IMR-90 (cell line): Measurements from ENCODE around the gene PLPP6. TPM values are rescaled to one million over a fixed set of nuclear protein-coding genes. Genes with fewer than 3 reads are reported as not detected.

ENCODE experiments used
- ATAC-seq: fragments of 200-7000 bp; cut with Tn5 transposase; 2 replicates; pipeline ENCODE4 v1.9.1; 2020; ENCODE audit warnings: low read depth, mild to moderate bottlenecking, moderate library complexity
- BruUV-seq: library from RNA; stranded (reverse); fragments of 400-500 nt; replicated peaks from 2 replicates; lab custom pipeline; 2021; lab: Mats Ljungman, UMichigan
- CTCF ChIA-PET: fragments of 300-600 bp; formaldehyde crosslinking; extraction: SDS; loops from one replicate; lab custom pipeline; 2021; ENCODE audit warnings: antibody characterized with exemption; lab: Yijun Ruan, JAX
- POLR2A ChIA-PET: fragments of 300-600 bp; sonication (Branson Sonifier 250); formaldehyde crosslinking; loops from one replicate; lab custom pipeline; 2022; ENCODE audit warnings: antibody characterized with exemption; ENCODE audit not compliant: unreplicated experiment; lab: Charles Lee
- DNase-seq: peaks from one replicate; pipeline ENCODE4 v3.0.0; 2013
- H2AFZ ChIP-seq: replicated peaks from 2 replicates; pipeline ENCODE3; 2013; ENCODE audit warnings: low read length, mild to moderate bottlenecking; ENCODE audit not compliant: poor library complexity
- H2AK5ac ChIP-seq: 2 replicates; pipeline ENCODE4 v1.6.1; 2013; ENCODE audit warnings: low read depth, low read length, inconsistent platforms
- H2AK9ac ChIP-seq: replicated peaks from 2 replicates; pipeline ENCODE3; 2013; ENCODE audit warnings: mild to moderate bottlenecking, low read depth, low read length, moderate library complexity; ENCODE audit not compliant: poor library complexity
- H2BK120ac ChIP-seq: 2 replicates; pipeline ENCODE4 v1.6.1; 2013; ENCODE audit warnings: low read depth, low read length, inconsistent platforms
- H2BK15ac ChIP-seq: 3 replicates; pipeline ENCODE4 v1.6.1; 2013; ENCODE audit warnings: low read depth, low read length, inconsistent platforms
- H2BK20ac ChIP-seq: 2 replicates; pipeline ENCODE4 v1.6.1; 2013; ENCODE audit warnings: low read depth, mild to moderate bottlenecking, inconsistent platforms, low read length, moderate library complexity
- H2BK5ac ChIP-seq: 2 replicates; pipeline ENCODE4 v1.6.1; 2013; ENCODE audit warnings: mild to moderate bottlenecking, low read depth, low read length, inconsistent platforms; ENCODE audit not compliant: poor library complexity, severe bottlenecking
- H3K14ac ChIP-seq: replicated peaks from 2 replicates; pipeline ENCODE4 v1.6.1; 2013; ENCODE audit warnings: low read depth, low read length, inconsistent platforms
- H3K18ac ChIP-seq: 2 replicates; pipeline ENCODE4 v1.6.1; 2013; ENCODE audit warnings: low read depth, low read length, control low read depth
- H3K23ac ChIP-seq: 2 replicates; pipeline ENCODE4 v1.6.1; 2013; ENCODE audit warnings: low read depth, low read length, inconsistent platforms
- H3K27ac ChIP-seq: 2 replicates; pipeline ENCODE4 v1.5.1; 2013; ENCODE audit warnings: mild to moderate bottlenecking, control low read depth, low read length; ENCODE audit not compliant: insufficient read depth
- H3K27me3 ChIP-seq: 2 replicates; pipeline ENCODE4 v1.6.1; 2013; ENCODE audit warnings: low read length; ENCODE audit not compliant: control insufficient read depth, insufficient read depth
- H3K36me3 ChIP-seq: 2 replicates; pipeline ENCODE4 v1.6.1; 2013; ENCODE audit warnings: low read length, mixed read lengths; ENCODE audit not compliant: control insufficient read depth, insufficient read depth
- H3K4ac ChIP-seq: 2 replicates; pipeline ENCODE4 v1.6.1; 2013; ENCODE audit warnings: low read depth, low read length, inconsistent platforms
- H3K4me1 ChIP-seq: 2 replicates; pipeline ENCODE4 v1.6.1; 2013; ENCODE audit warnings: low read length, mixed read lengths; ENCODE audit not compliant: control insufficient read depth, insufficient read depth
- H3K4me2 ChIP-seq: 2 replicates; pipeline ENCODE4 v1.6.1; 2013; ENCODE audit warnings: low read depth, mild to moderate bottlenecking, control low read depth, low read length, moderate library complexity
- H3K4me3 ChIP-seq: 2 replicates; pipeline ENCODE4 v1.5.1; 2013; ENCODE audit warnings: low read depth, mild to moderate bottlenecking, control low read depth, low read length, moderate library complexity; ENCODE audit not compliant: insufficient read depth
- H3K56ac ChIP-seq: 2 replicates; pipeline ENCODE4 v1.6.1; 2013; ENCODE audit warnings: low read length, inconsistent platforms; ENCODE audit not compliant: insufficient read depth; ENCODE audit errors: extremely low read depth
- H3K79me1 ChIP-seq, 2 experiments: 2 replicates each; pipeline ENCODE4 v1.6.1; 2013; ENCODE audit warnings: low read length in 2 of 2, inconsistent platforms in 1 of 2, low read depth in 1 of 2
- H3K9ac ChIP-seq: 2 replicates; pipeline ENCODE4 v1.6.1; 2013; ENCODE audit warnings: low read depth, low read length, control low read depth
- H3K9me1 ChIP-seq: 2 replicates; pipeline ENCODE4 v1.6.1; 2013; ENCODE audit warnings: low read length, inconsistent platforms; ENCODE audit not compliant: insufficient read depth
- H3K9me3 ChIP-seq: 2 replicates; pipeline ENCODE4 v1.6.1; 2013; ENCODE audit warnings: low read length; ENCODE audit not compliant: control insufficient read depth, insufficient read depth
- H4K20me1 ChIP-seq: 2 replicates; pipeline ENCODE4 v1.6.1; 2013; ENCODE audit warnings: low read length, inconsistent platforms; ENCODE audit not compliant: insufficient read depth
- H4K5ac ChIP-seq: 2 replicates; pipeline ENCODE4 v1.6.1; 2013; ENCODE audit warnings: mild to moderate bottlenecking, low read depth, low read length, control low read depth
- H4K8ac ChIP-seq, 2 experiments: 2 replicates each; pipeline ENCODE4 v1.6.1; 2013; ENCODE audit warnings: low read depth in 2 of 2, low read length in 2 of 2, control low read depth in 1 of 2, inconsistent platforms in 1 of 2
- H4K91ac ChIP-seq: 2 replicates; pipeline ENCODE4 v1.6.1; 2013; ENCODE audit warnings: low read depth, low read length, inconsistent platforms; ENCODE audit not compliant: insufficient read depth
- CEBPB ChIP-seq: IDR thresholded peaks from 2 replicates; pipeline ENCODE4 v1.6.1; 2012; ENCODE audit warnings: low read depth, low read length, improper control_type of control experiment
- CHD1 ChIP-seq: IDR thresholded peaks from 2 replicates; pipeline ENCODE4 v1.6.1; 2012; ENCODE audit warnings: low read depth, low read length, improper control_type of control experiment
- FOS ChIP-seq: fragments of 150-350 bp; IDR thresholded peaks from 2 replicates; pipeline ENCODE4 v1.6.1; 2016; ENCODE audit warnings: low read depth, low read length
- POLR2A ChIP-seq: IDR thresholded peaks from 2 replicates; pipeline ENCODE4 v1.6.1; 2012; ENCODE audit warnings: mild to moderate bottlenecking, low read depth, low read length
- RAD21 ChIP-seq: IDR thresholded peaks from 2 replicates; pipeline ENCODE4 v1.6.1; 2012; ENCODE audit warnings: low read length, improper control_type of control experiment
- SMC3 ChIP-seq: fragments of 150-350 bp; IDR thresholded peaks from 2 replicates; pipeline ENCODE4 v1.6.1; 2016; ENCODE audit warnings: low read depth, mild to moderate bottlenecking, antibody characterized with exemption, low read length, moderate library complexity
- WGBS, 2 experiments: methylation state at CpG; one replicate each; pipeline versions ENCODE4 v1.1.5 to v1.1.7; 2013; ENCODE audit warnings: missing lambda C conversion rate in 2 of 2; ENCODE audit not compliant: insufficient read length in 1 of 2; ENCODE audit errors: extremely low coverage in 2 of 2; 5-methylcytosine and 5-hydroxymethylcytosine counted together
- dilution Hi-C: fragments of 300-500 bp; cut with HindIII; formaldehyde crosslinking; loops from one replicate; pipeline ENCODE4 v1.14.3; 2018; ENCODE audit warnings: low sequenced_read_pairs; ENCODE audit not compliant: unreplicated experiment
- in situ Hi-C: fragments of 300-500 bp; cut with MboI; formaldehyde crosslinking; loops from 3 replicates; pipeline ENCODE4 v1.14.3; 2019; ENCODE audit warnings: low sequenced_read_pairs, inconsistent platforms, mixed read lengths
- intact Hi-C: fragments of 100-400 bp; cut with micrococcal nuclease; formaldehyde crosslinking; loops from 2 replicates; pipeline ENCODE4 v1.10.0; 2022
- polyA plus RNA-seq, 3 experiments: library from polyadenylated mRNA; depleted of rRNA; stranded (reverse); fragments of >200 nt; gene quantifications; 2 replicates each; pipeline ENCODE4 v1.2.3, GENCODE V29; 2012; ENCODE audit warnings: low replicate concordance in 1 of 3
- total RNA-seq: library from RNA; depleted of rRNA; stranded (reverse); fragments of >200 nt; gene quantifications from 2 replicates; pipeline ENCODE4 v1.2.3, GENCODE V29; 2012
- TF ChIP-seq, protein P1 (sequence below): fragments of 150-350 bp; IDR thresholded peaks from 2 replicates; pipeline ENCODE4 v1.6.1; 2016; ENCODE audit warnings: low read depth, mild to moderate bottlenecking, low read length, moderate library complexity, borderline replicate concordance

Gene PLPP6
- total and polyA plus RNA-seq, 2 of the 4 experiments (the other 2 are of a cell fraction), result 3.4 to 5.9 TPM

GRCh38 chr9:4684820-4685219, 22.7 kb downstream of the PLPP6 start:
- BruUV-seq, result no TSS peak
- H3K4me3 ChIP-seq, result no peak overlapping the region
- no peak overlapping the region for H3K4ac ChIP-seq
- H3K9me1 ChIP-seq, result peaks cover 7% of the 10 kb centered on the region
- H3K23ac ChIP-seq, result no peak overlapping the region
- intact Hi-C loops, result loop anchor here (5.0 kb wide), 1 partner anchor 42 kb away; no protein-coding TSS in a partner anchor
- no peak overlapping the region for H3K4me2 ChIP-seq
- H4K8ac ChIP-seq, result no peak overlapping the region
- no peak overlapping the region for H2BK15ac ChIP-seq
- H2BK20ac ChIP-seq, result no peak overlapping the region
- no peak overlapping the region for H2AK9ac ChIP-seq
- H2BK5ac ChIP-seq, result no peak overlapping the region
- TF ChIP-seq CEBPB, result no peak
- TF ChIP-seq SMC3, result no peak
- TF ChIP-seq POLR2A, result no peak
- TF ChIP-seq CHD1, result no peak
- TF ChIP-seq, protein P1, sequence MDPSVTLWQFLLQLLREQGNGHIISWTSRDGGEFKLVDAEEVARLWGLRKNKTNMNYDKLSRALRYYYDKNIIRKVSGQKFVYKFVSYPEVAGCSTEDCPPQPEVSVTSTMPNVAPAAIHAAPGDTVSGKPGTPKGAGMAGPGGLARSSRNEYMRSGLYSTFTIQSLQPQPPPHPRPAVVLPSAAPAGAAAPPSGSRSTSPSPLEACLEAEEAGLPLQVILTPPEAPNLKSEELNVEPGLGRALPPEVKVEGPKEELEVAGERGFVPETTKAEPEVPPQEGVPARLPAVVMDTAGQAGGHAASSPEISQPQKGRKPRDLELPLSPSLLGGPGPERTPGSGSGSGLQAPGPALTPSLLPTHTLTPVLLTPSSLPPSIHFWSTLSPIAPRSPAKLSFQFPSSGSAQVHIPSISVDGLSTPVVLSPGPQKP, result no peak
- no peak for TF ChIP-seq FOS
- no peak for TF ChIP-seq RAD21
- H4K5ac ChIP-seq, result no peak overlapping the region
- DNase-seq, result no peak
- dilution Hi-C loops, result no loop called here
- H3K18ac ChIP-seq, result no peak overlapping the region
- H3K9ac ChIP-seq, result no peak overlapping the region
- no peak for ATAC-seq
- no peaks in the 10 kb centered on the region for H3K9me3 ChIP-seq
- H2AK5ac ChIP-seq, result no peak overlapping the region
- no peaks in the 10 kb centered on the region for H3K27me3 ChIP-seq
- WGBS, 2 experiments, result 90% methylated on average over 2 of the region's 4 CpGs; no CpG with 5 or more reads in 1 of the 2 experiments
- peaks cover 15% of the 10 kb centered on the region for H3K36me3 ChIP-seq
- POLR2A ChIA-PET, result no interaction called here
- in situ Hi-C loops, result loop anchor here (25.0 kb wide), 1 partner anchor 573 kb away; no protein-coding TSS in a partner anchor
- H3K27ac ChIP-seq, result no peak overlapping the region
- H3K14ac ChIP-seq, result no peak overlapping the region
- peaks cover 19 to 52% of the 10 kb centered on the region in 2 experiments for H3K79me1 ChIP-seq
- H3K4me1 ChIP-seq, result peaks cover 5% of the 10 kb centered on the region
- peaks cover 7% of the 10 kb centered on the region; the same call in 1 of the 2 replicates for H4K20me1 ChIP-seq
- H3K56ac ChIP-seq, result no peak overlapping the region
- CTCF ChIA-PET, result no interaction called here
- no peak overlapping the region for H2BK120ac ChIP-seq
- no peak overlapping the region for H2AFZ ChIP-seq
- H4K91ac ChIP-seq, result no peak overlapping the region
